Esophagus (tissue), 2 donors: ENCODE measurements around the gene CCBE1. TPM values are rescaled to one million over a fixed set of nuclear protein-coding genes. Genes with fewer than 3 reads are reported as not detected.

Source experiments
- polyA plus RNA-seq, 2 donors: library from polyadenylated mRNA; stranded (reverse); fragments of 200-250 nt; gene quantifications; one replicate each; pipeline ENCODE4 v1.2.3, GENCODE V29; 2013
- donor health status: healthy with polysubstance abuse.
- donor health status: Bipolar disorder and iron deficiency.

The CCBE1 gene
- polyA plus RNA-seq, 2 donors: 0.18 to 0.34 TPM

Other genes starting within 250 kb of the CCBE1 start
- gene PMAIP1, start 202.6 kb upstream of the CCBE1 start, polyA plus RNA-seq: 10 to 100 TPM in 1 of 2 donors, 1 to 10 TPM in 1; 7.4 to 14.4 TPM